Thoracic aorta (tissue), 2 donors: ENCODE data around the gene EFNA1. TPM values are rescaled to one million over a fixed set of nuclear protein-coding genes. Genes with fewer than 3 reads are reported as not detected.
"Not testable (repeated sequence)": the region's sequence is repeated elsewhere in the genome, so short reads cannot be mapped to it uniquely, and the experiment has no call there.

Experiments used
- ATAC-seq: fragments of 150-250 bp; one replicate; pipeline ENCODE4 v1.8.0; 2017; ENCODE audit warnings: low read depth; ENCODE audit not compliant: insufficient number of reproducible peaks, low FRiP score
- DNase-seq: peaks from one replicate; pipeline ENCODE4 v3.0.0-alpha.2; 2020; ENCODE audit warnings: low spot score
- H3K27ac ChIP-seq, 2 donors: fragments of 200-600 bp; sonication (generic); 1 replicate in 1 of 2; 2 replicates in 1 of 2; pipeline ENCODE4 v1.5.1; 2016; ENCODE audit warnings: mild to moderate bottlenecking in 2 of 2, moderate library complexity in 2 of 2
- H3K27me3 ChIP-seq: fragments of 200-600 bp; sonication (generic); replicated peaks from 2 replicates; pipeline ENCODE4 v1.6.0; 2016; ENCODE audit warnings: mild to moderate bottlenecking; ENCODE audit not compliant: insufficient read depth
- H3K36me3 ChIP-seq: fragments of 200-600 bp; sonication (generic); one replicate; pipeline ENCODE4 v1.5.1; 2016
- H3K4me1 ChIP-seq, 2 donors: fragments of 200-600 bp; sonication (generic); 1 replicate in 1 of 2; 2 replicates in 1 of 2; pipeline versions ENCODE4 v1.5.1 to v1.6.0; 2016; ENCODE audit warnings: low read depth in 2 of 2, mild to moderate bottlenecking in 1 of 2; ENCODE audit not compliant: control insufficient read depth in 1 of 2
- H3K4me3 ChIP-seq: fragments of 200-600 bp; sonication (generic); 2 replicates; pipeline ENCODE4 v1.5.1; 2016; ENCODE audit warnings: mild to moderate bottlenecking
- H3K9me3 ChIP-seq: fragments of 200-600 bp; sonication (generic); 2 replicates; pipeline ENCODE4 v1.5.1; 2016
- total RNA-seq, 2 donors: library from RNA; depleted of rRNA; stranded (reverse); fragments of >200 nt; gene quantifications; one replicate each; pipeline versions ENCODE4 v1.1.0 to v1.2.3, GENCODE V29; 2016
- TF ChIP-seq, protein P1 (sequence below): fragments of 200-600 bp; sonication (generic); IDR thresholded peaks from one replicate; pipeline ENCODE4 v1.5.1; 2019; ENCODE audit warnings: antibody characterized with exemption

The EFNA1 gene
- total RNA-seq, 2 donors from 2014 or later = 4.6 to 15.4 TPM

DNA sequence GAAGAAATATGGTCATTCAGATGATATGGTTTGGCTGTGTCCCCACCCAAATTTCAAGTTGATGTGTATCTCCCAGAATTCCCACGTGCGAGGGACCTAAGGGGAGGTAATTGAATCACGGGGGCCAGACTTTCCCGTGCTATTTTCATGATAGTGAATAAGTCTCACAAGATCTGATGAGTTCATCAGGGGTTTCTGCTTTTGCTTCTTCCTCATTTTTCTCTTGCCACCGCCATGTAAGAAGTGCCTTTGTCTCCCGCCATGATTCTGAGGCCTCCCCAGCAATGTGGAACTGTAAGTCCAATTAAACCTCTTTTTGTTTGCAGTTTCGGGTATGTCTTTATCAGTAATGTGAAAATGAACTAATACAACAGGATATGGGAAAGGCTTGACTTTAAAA, 14.1 kb downstream of the EFNA1 start:
- no peak for DNase-seq
- no peaks in the 10 kb centered on the region for H3K27me3 ChIP-seq
- no peak overlapping the region for H3K27ac ChIP-seq
- no peak for ATAC-seq
- H3K4me3 ChIP-seq = no peak overlapping the region
- TF ChIP-seq, protein P1, sequence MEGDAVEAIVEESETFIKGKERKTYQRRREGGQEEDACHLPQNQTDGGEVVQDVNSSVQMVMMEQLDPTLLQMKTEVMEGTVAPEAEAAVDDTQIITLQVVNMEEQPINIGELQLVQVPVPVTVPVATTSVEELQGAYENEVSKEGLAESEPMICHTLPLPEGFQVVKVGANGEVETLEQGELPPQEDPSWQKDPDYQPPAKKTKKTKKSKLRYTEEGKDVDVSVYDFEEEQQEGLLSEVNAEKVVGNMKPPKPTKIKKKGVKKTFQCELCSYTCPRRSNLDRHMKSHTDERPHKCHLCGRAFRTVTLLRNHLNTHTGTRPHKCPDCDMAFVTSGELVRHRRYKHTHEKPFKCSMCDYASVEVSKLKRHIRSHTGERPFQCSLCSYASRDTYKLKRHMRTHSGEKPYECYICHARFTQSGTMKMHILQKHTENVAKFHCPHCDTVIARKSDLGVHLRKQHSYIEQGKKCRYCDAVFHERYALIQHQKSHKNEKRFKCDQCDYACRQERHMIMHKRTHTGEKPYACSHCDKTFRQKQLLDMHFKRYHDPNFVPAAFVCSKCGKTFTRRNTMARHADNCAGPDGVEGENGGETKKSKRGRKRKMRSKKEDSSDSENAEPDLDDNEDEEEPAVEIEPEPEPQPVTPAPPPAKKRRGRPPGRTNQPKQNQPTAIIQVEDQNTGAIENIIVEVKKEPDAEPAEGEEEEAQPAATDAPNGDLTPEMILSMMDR = no peak
- peaks cover 4 to 27% of the 10 kb centered on the region in 2 donors for H3K4me1 ChIP-seq
- H3K9me3 ChIP-seq = no peaks in the 10 kb centered on the region
- no peaks in the 10 kb centered on the region for H3K36me3 ChIP-seq

DNA sequence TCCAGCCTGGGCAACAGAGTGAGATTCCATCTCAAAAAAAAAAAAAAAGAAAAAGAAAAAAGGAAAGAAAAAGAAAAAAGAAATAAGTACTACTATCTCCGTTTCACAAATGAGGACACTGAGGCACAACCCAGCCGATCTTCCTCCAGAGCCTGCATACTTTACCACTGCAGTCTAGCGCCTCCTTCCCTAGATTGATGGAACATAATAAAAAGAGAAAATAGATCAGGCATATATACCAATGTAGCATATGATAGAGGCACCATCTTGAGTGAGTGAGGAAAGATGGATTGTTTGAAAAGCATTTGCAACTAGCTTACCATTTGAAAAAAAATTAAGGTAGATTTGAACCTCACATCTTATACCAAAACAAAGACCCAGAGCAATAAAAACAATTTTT, 17.8 kb downstream of the EFNA1 start:
- Histone ChIP-seq H3K4me1 (no peaks in the 10 kb centered on the region), H3K4me3 (no peak overlapping the region), H3K9me3 (no peaks in the 10 kb centered on the region), H3K27ac (no peak overlapping the region), H3K36me3 (no peaks in the 10 kb centered on the region), H3K27me3 (no peaks in the 10 kb centered on the region)
- ATAC-seq (no peak), DNase-seq (no peak)
- TF ChIP-seq, protein P1 = no peak

DNA sequence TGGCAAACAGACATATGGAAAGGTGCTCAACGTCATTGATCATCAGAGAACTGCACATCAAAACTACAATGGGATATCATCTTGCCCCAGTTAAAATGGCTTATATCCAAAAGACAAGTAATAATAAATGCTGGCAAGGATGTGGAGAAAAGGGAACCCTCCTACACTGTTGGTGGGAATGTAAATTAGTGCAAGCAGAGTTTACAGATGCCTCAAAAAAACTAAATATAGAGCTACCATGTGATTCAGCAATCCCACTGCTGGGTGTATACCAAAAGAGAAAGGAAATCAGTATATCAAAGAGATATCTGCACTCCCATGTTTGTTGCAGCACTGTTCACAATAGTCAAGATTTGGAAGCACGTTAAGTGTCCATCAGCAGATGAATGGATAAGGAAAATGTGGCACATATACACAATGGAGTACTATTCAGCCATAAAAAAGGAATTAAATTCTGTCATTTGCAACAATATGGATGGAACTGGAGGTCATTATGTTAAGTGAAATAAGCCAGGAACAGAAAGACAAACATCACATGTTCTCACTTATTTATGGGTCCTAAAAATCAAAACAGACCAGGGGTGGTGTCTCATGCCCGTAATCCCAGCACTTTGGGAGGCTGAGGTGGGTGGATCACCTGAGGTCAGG, 28.4 kb downstream of the EFNA1 start:
- ATAC-seq, H3K4me1 ChIP-seq, DNase-seq, H3K9me3 ChIP-seq, H3K27ac ChIP-seq, H3K27me3 ChIP-seq, H3K36me3 ChIP-seq, H3K4me3 ChIP-seq: not testable (repeated sequence)

DNA sequence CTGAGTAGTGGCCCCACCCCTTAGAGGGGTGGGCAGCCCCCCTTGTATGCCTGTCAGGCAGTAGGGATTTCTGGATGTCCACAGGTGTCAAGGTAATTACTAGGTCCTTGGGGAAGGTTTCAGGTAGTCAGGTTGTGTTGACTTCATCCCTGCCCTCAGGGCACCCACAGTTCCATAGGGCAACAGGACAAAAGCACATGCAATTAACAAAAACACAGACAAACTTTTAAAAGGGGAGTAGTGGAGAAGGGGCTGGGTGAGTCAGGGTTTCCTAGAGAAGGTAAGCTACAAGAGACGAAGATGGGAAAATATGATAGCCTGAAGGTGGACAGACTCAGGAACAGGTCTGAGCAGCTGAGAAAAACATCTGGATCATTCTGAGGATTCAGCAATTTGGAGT, 31.3 kb downstream of the EFNA1 start:
- no peak overlapping the region for H3K4me3 ChIP-seq
- no peaks in the 10 kb centered on the region for H3K27me3 ChIP-seq
- no peak overlapping the region for H3K27ac ChIP-seq
- H3K36me3 ChIP-seq = no peaks in the 10 kb centered on the region
- TF ChIP-seq, protein P1 = no peak
- H3K4me1 ChIP-seq = no peaks in the 10 kb centered on the region
- H3K9me3 ChIP-seq = no peaks in the 10 kb centered on the region
- ATAC-seq = no peak
- DNase-seq = no peak

DNA sequence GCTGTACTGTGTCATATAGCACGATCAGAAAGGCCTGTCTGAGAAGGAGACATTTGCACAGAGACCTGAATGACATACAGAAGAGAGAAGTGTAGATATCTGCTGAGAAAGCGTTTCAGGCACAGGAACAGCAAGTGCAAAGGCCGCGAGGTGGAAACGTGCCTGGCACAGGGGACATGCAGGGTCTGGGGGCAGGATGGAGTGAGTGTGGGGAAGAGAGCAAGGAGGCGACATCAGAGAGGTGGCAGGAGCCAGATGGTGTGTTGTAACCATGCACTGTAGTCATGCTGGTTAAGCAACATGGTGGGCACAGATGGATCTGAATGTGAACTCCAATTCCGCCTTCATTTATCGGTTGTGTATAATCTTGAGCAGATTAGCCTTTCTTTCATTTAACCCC, 32.5 kb downstream of the EFNA1 start:
- H3K4me1 ChIP-seq = no peaks in the 10 kb centered on the region
- ATAC-seq (no peak), DNase-seq (no peak)
- TF ChIP-seq, protein P1 = no peak
- H3K27me3 ChIP-seq = no peaks in the 10 kb centered on the region
- no peaks in the 10 kb centered on the region for H3K36me3 ChIP-seq
- no peak overlapping the region for H3K4me3 ChIP-seq
- H3K9me3 ChIP-seq = no peaks in the 10 kb centered on the region
- H3K27ac ChIP-seq = no peak overlapping the region

DNA sequence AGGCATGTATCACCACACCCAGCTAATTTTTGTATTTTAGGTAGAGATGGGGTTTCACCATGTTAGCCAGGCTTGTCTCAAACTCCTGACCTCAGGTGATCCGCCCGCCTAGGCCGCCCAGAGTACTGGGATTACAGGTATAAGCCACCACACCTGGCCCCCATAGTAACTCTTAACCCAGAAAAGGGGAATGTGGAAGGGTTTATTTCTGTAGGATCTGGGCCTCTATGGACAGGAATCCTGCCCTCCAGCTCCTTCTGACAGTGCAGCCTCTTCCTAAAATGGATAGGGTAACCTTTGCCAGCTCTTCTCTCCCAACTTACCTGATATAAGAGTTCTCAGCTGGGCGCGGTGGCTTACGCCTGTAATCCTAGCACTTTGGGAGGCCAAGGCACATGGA, 35.0 kb downstream of the EFNA1 start:
- not testable (repeated sequence) for DNase-seq, H3K36me3 ChIP-seq, H3K9me3 ChIP-seq, H3K4me3 ChIP-seq, H3K27me3 ChIP-seq, H3K4me1 ChIP-seq, H3K27ac ChIP-seq, ATAC-seq

DNA sequence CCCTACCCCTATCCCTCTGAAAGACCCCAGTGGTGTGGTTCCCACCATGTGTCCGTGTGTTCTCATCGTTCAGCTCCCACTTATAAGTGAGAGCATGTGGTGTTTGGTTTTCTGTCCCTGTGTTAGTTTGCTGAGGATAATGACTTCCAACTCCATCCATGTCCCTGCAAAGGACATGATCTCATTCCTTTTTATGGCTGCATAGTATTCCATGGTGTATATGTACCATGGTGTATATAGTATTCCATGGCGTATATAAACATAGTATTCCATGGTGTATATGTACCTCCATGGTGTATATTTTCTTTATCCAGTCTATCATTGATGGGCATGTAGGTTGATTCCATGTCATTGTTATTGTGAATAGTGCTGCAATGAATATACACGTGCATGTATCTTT, 36.1 kb downstream of the EFNA1 start:
- not testable (repeated sequence) for ATAC-seq, H3K36me3 ChIP-seq, H3K27ac ChIP-seq, H3K4me3 ChIP-seq, DNase-seq, H3K4me1 ChIP-seq, H3K9me3 ChIP-seq, H3K27me3 ChIP-seq

DNA sequence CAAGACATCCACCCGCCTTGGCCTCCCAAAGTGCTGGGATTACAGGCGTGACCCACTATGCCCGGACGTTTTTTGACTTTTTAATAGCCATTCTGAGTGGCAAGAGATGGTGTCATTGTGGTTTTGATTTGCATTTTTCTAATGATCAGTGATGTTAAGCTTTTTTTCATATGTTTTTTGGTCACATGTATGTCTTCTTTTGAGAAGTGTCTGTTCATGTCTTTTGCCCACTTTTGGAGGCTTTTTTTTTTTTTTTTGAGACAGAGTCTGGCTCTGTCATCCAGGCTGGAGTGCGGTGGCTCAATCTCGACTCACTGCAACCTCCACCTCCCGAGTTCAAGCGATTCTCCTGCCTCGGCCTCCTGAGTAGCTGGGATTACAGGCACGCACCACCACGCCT, 36.9 kb downstream of the EFNA1 start:
- not testable (repeated sequence) for H3K27me3 ChIP-seq, H3K4me1 ChIP-seq, H3K27ac ChIP-seq, H3K9me3 ChIP-seq, DNase-seq, H3K36me3 ChIP-seq, H3K4me3 ChIP-seq, ATAC-seq
